Stimulated activated CD4-positive, alpha-beta T cell treated with anti-CD3 and anti-CD28 coated beads, TNF-alpha, amount 100 ng/mL, for 48 hours (primary cell): ENCODE results near the gene DMWD.

Experiments used
- DNase-seq, 3 donors: peaks; one replicate each; pipeline ENCODE4 v3.0.0-alpha.2; 2020; ENCODE audit warnings: low read depth in 3 of 3

The DMWD gene

DNA sequence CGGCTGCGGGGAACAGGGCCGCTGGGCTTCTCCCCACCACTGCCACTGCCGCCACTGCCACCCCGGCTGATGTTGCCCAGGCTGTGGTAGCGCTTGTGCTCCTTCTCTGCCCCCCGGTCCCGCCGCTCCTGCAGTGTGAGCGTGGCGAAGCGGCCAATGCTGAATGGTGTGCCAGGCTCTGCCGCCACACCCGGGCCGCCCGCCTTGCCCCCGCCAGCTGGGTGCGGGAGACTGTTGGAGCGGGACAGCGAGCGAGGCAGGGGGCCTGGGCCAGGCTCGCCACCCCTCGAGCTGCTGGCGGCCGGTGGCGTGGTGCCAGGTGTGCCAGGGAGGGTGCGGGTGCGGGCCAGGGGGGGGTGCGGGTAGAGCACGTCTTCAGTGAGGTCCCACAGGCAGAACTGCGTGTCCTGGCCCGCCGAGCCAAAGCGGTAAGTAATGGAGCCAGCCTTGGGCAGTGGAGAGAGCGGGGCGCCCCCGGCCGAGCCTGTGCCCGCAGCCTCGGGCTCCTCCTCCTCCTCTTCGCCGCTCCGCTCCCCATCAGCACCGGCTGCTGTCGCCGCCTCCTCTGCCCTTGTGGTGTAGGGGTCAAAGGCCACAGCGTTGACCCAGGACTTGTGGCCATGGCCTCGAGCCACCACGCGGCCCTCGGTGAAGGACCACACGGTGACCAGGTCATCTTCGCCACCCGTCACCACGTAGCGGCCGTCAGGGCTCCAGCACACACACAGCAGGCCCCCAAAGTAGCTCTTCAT lies 6.7 kb downstream of the DMWD start:
- DNase-seq, result no peak

DNA sequence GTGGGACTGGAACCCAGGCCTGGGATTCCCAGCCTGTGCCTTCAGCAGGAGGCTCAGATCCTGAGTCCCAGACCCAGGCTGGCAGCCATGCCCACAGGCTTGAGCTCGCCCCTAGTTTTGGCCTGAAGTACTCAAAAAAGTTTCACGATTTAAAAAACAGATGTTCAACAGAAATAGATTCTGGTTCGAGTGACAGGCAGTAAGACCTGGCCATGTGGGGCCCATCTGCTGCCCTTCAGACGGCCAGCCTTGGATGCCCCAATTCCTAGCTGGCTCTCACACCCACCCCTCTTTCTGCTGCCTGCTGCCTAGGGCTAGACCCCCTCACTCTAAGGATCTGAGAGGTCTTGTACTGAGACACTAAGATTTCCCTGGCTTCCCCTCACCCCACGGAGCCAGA lies 7.5 kb downstream of the DMWD start:
- no peak for DNase-seq

DNA sequence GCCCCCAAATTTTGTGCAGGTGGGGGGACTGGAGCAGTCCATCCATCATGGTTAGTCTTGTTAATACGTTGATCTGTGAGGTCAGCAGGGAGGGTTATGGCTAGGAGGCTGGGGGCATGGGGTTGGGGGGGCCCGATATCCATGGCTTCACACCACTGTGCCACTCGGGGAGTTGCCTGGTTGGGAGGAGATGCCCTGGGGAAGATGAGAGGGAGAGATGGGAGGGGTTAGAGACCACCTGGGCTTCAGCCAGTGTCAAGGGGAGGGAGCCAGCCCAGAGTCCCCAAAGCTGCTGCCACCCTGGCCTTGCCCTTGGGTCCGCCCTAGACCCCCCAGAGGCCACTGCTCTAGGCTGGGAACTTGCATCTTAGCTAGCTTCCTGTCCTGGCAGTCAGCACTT lies 8.5 kb downstream of the DMWD start:
- no peak for DNase-seq

DNA sequence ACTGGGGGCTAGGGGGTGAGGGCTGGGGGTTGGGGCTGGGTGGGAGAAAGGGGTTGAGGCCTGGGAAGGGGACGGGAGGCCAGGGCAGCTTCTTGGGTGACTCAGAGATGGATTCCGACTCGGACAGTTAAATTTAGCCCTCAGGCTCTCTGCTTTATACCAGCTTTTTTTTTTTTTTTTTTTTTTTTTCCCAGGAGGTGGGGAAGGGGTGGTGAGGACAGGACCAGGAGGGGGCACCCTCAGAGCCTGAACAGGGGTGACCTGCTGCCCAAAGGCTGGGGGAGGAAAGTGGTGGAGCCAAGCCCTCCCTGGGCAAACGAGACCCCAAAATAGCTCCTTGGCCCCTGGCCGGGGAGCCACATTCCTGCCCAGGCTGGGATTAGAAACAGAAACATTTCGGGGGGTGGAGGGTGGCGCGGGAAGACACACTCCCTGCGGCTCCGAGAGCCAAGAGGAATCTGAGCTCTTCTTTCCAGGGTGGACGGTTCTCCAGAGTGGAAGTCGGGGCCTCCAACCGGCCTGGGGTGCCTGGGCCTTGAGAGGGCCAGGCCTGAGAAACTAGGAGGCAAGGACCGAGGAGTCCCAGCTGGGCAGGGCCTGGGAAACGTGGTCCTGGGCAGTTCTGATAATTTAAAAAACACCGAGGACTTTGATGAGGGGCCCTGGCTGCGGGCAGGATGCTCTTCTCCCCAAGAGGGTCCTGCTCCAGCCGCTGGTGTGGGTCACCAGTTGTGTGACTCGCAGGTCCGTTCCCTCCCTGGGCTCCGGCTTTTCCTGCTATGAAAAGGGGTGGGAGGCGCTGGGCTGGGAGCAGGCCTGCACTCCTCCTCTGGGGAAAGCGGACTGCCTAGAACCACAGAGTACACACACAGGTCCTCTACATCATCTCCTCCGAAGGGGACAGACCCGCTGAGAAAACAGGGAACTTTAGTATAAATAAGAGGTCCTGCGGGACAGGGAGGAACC lies 9.5 kb downstream of the DMWD start:
- no peak for DNase-seq

DNA sequence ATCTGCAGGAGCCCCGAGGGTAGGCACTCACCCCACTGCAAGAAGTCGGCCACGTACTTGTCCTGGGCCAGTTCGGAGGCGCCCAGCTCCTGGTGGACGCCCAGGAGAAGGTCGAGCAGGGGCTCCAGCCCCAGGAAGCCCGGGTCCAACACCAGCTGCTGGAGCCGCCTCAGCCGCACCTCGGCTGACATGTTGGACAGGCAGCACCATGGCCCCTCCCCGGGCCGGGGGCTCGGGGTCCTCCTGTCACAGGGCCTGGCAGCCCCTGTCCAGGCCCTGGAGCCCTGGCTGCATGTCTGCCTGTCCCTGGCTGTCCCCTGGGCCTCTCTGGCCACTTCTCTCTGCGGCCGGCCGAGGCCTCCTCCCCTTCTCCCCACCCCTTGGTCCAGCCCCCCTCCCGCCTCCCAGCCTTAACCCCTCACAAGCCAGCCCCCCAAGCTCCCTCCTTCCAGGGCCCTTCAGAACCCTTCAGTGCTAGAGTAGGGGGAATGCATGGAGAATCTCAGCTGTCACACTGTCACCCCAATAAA lies 10.4 kb downstream of the DMWD start, which contains the start of gene DMPK:
Gene DMPK, minus strand, starts transcription at position 329 of the 530 bp plus-strand sequence. Its CDS starts 138 bp downstream, at position 191.
- DNase-seq, result no peak

DNA sequence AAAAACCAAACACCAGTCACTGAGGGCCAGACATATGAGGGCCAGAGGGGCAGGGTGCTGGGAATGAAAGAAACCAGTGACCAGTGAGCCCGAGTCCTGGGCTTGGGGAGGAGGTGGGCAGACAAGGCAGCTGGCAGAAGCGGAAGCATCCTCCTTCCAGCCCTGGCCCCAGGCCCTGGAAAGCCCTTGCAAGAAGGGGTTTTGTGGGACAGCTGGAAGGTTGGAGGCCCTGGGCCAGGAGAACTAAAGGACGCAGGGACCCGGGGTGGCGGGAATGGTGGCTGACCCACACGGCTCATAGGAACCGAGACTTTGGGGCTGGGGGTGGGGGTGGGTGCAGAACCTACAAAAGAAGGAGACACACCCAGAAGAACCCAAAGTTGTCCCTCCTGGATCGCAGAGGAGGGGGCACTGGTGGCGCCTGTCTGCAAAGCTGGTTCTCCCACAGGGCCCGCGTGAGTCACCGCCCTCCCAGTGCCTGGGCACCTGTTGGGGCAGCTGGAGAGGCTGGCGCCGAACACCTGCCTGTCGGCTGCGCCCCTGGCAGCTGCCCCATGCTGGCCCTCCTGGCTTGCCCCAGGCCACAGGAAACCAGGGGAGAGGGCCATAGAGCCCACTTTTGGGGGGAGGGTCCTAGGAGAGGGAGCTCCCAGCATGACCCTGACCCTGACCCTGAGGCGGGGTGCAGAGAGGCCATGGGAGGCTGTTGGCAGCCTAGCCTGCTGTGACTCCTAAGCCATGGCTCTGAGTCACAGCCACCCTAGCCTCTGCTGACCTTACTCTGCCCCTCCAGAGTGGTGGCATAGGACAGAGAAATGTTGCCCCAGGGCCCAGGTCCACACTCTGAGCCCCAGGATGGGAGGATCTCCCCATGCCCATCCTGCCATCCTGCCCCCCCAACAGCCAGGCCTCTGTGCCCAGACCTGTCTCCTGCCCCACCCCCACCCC lies 11.2 kb downstream of the DMWD start:
- no peak for DNase-seq

DNA sequence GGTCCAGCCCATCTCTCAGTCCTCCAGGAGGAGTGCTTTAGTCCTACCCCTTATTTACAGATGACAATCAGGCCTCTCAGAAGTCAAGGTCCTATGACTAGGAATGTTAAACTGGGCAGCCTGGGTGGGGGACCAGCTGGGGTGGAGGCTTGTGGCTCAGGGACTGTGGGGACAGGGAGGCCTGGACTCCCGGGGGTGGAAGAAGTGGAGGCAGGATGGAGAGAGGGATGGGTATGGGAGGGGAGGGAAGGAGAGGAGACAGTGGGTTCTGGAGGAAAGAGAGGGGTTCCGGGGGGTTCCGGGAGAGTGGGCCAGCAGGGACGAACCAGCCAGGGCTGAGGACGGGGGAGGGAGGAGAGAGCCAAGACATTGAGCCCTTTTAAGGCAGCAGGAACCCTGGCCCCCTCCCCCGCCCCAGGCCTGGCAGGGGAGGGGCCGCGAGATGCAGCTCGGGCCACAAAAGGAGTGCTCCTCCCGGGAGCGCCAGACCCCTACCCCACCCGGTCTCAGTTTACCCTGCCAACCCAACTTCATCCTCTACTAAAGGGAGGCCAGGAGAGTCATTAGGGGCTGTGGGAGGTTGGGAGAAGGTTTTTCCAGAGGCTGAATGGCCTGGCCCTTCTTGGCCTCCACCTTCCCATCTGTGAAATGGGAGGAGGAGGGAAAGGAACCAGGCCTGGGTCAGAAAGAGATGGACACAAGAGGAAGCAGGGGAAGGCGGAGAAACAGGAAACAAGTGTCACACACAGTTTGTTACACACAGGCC lies 12.0 kb downstream of the DMWD start:
- no peak for DNase-seq

DNA sequence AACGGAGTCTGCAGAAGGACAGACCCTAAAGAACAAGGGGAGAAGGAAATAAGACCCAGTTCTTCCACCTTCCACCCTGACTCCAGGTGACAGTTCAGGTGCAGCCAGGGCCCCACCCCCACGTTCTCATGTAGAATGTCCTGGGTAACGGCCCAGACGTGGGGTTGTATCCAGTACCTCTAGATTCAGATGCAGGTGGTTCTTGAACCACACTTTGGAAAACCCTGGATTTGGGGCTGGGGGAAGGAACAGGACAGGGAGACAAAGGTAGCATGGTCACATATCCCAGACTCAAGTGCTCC lies 12.5 kb downstream of the DMWD start:
- no peak for DNase-seq

DNA sequence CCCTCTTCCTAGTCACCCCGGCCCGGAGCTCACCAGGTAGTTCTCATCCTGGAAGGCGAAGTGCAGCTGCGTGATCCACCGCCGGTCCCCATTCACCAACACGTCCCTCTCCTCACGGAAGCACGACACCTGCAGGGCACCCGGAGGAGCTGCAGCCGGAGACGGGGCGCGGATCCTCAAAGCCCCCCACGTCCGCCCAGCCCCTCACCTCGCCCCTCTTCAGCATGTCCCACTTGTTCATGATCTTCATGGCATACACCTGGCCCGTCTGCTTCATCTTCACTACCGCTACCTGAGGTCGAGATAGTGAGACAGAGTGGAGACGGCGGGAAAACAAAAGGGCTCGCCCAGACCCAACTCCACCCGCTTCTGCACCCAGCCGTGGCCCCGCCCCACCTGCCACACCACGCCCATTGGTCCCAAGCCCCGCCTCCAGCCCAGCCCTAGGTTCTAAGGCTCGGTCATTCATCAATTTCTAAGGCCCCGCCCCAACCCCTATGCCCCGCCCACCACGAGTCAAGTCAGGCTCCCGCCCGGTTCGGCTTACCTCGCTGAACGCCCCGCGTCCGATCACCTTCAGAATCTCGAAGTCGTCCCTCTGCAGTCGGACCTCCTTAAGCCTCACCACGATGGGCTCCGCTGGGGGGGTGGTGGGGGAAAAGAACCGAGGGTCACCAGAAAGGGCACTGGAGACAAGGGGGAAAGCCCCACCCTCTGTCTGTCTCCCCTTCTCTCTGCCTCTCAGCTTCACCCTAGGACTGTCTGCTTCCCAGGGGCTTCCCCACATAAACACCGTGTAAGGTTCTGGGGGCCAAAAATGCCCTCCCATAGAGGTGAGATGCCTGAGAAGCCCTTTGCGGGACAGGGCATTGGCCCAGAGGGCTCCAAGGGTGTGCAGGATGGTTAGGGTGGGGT lies 13.2 kb downstream of the DMWD start:
- DNase-seq, result peak; percentile 88 to 97 (median 93)

DNA sequence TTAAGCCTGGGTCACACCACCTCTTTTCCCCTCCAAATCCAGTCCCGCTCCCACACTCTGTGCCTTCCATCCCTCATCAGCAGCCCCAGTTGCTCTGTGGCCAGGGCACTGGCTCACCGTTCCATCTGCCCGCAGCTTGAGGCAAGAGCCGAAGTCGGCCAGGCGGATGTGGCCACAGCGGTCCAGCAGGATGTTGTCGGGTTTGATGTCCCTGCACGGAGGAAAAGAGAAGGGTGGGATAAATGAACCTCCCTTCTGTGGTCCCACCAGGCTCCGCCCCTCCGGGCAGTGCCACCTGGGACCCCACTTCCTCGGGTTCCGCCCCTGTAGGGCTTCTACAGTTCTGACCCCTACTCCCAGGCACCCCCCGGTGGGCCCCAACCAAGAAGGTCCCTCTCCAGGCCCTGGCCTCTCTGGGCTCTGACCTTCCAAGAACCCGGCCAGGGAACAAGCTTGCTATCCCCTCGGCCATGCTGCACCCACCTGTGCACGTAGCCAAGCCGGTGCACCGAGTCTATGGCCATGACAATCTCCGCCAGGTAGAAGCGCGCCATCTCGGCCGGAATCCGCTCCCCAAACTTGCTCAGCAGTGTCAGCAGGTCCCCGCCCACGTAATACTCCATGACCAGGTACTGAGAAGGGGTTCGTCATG lies 14.5 kb downstream of the DMWD start:
- DNase-seq, result no peak

DNA sequence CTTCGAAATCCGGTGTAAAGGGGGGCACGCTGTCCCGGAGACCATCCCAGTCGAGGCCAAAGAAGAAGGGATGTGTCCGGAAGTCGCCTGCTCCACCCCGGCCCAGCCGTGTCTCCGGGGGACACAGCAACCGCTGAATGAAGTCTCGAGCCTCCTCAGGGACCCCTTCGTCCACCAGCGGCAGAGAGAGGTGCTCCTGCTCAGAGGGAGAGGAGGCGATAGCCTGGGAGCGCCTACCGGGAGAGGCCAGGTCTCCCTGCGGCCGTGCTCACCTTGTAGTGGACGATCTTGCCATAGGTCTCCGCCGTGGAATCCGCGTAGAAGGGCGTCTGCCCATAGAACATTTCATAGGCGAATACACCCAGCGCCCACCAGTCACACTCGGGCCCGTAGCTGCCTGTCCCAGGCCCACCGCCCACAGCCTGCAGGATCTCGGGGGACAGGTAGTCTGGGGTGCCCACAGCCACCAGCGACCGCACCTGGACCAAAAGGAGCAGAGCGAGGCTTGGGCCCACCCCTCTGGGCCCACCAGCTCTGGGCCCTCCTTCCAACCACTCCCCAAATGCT lies 15.2 kb downstream of the DMWD start:
- DNase-seq, result no peak

DNA sequence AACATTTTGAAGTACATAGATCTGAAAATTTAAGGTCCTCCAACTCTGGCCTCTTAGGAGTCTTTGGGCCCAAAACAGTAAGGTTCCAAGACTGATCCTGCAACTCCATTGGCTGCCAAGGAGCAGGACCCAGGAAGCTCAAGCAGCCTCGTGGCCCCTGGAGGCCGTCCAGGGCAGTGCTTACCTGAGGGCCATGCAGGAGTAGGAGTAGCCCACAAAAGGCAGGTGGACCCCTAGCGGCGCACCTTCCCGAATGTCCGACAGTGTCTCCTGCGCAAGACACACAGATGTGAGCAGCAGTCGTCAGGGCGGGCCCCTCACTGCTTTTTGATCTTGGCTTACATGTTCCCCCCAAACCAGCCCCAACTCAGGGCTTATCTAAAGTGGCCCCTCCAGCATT lies 17.9 kb downstream of the DMWD start:
- no peak for DNase-seq

DNA sequence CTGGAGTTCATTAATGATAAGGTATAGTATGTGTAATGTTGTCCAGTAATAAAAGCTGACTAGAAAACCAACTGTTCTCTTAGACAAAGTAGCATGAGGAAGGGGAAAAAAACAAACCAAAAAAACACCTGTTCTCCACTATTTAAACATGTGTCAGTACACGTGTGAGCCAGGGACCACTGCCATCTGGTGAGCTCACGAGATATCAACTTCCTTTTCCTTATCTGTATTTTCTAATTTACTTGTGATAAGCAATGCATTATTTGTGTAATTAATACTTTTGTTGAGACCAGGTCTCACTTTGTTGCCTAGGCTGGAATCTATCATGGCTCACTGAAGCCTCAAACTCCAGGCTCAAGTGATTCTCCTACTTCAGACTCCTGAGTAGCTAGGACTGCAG lies 19.3 kb downstream of the DMWD start:
- no peak for DNase-seq

DNA sequence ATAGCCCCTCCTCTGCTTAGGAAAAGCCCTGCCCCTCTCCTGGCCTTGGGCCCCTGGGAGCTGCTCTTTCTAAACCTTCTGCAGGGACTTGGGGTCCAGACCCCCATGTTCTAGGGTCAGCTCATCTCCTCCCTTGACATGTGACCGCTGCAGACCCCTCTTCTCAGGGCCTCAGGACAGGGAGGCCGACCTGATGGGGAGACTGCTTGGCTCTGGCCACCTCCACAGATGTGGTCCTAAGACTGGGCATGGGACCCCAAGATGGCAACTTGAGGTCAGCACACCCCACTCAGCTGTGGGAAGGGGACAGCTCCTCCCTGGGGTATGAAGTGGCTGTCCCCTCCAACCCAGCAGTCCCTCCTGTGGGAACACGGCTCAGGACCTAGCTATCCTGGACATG lies 19.7 kb downstream of the DMWD start:
- DNase-seq, result no peak

DNA sequence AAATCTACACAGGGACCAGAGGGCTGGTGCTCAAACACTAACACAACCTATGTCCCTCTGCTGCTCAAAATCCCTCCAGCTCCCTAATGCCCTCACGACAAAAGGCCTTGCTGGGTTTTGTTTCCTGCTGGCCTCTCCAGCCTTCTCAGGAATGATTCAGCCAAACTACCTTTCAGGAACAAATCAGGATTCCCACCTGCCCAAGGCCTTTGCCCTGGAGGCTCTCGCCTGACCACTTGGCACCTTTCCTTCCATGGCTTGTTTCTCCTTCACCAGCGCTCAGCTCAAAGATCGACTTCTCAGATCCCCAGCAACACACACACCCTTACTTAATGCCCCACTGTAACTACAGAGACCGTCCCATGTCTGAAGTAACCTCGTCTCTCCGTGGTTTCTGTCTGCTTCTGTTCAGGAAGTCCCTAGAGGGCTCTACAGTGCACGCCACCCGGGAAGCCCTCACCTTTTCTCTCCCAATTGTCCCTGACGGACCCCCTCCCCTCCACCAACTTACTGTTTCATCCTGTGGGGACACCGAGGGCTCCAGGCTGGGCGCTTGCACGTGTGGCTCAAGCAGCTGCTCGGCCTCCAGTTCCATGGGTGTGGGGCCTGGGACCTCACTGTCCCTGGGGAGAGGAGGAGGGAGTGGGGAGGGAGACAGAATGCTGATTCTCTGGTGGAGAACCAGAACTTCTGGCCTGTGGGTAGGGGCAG lies 20.4 kb downstream of the DMWD start:
- no peak for DNase-seq

DNA sequence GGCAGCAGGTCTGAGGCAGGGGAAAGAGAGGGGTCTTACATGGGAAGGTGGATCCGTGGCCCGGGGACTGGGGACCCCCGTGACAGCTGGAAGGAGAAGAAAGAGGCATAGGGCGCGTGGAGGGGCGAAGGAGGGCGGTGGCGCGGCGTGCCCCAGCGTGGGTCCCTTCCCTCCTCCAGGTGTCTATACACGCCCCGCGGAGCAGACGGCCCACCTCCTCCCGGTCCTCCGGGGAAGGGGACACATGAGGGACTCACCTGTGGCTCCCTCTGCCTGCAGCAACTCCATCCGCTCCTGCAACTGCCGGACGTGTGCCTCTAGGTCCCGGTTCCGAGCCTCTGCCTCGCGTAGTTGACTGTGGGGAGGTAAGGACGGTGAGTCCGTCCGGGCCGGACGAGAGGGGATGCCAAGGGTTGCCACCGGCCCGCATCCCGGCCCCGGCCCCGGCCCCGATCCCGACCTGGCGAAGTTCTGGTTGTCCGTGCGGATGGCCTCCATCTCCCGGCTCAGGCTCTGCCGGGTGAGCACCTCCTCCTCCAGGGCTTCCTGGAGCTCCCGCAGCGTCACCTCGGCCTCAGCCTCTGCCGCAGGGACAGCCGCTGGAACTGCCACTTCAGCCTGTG lies 21.2 kb downstream of the DMWD start:
- DNase-seq, result no peak

DNA sequence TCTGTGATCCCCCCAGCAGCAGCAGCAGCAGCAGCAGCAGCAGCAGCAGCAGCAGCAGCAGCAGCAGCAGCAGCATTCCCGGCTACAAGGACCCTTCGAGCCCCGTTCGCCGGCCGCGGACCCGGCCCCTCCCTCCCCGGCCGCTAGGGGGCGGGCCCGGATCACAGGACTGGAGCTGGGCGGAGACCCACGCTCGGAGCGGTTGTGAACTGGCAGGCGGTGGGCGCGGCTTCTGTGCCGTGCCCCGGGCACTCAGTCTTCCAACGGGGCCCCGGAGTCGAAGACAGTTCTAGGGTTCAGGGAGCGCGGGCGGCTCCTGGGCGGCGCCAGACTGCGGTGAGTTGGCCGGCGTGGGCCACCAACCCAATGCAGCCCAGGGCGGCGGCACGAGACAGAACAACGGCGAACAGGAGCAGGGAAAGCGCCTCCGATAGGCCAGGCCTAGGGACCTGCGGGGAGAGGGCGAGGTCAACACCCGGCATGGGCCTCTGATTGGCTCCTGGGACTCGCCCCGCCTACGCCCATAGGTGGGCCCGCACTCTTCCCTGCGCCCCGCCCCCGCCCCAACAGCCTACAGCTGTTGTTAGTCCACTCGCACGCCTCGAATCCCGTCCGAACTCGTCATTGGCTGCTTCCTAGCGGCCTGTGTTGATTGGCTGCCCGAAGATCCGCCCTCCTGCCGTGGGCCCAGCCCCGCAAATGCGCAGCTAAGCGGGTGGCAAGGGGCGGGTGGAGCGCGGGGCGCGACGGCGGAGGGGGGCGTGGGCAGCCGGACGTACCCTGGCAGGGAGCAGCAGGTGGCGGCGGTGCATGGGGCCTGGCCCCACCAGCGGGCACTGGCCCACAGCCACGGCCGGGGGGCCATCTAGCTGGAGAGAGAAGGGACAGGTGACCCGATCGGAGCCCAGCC lies 22.2 kb downstream of the DMWD start:
- DNase-seq, result peak; percentile 79 to 89 (median 84)
